GM12878 (cell line): ENCODE data around the gene TADA3. TPM values are rescaled to one million over a fixed set of nuclear protein-coding genes. Genes with fewer than 3 reads are reported as not detected.

ENCODE experiments used
- ATAC-seq: fragments of 200-7000 bp; cut with Tn5 transposase; 3 replicates; pipeline ENCODE4 v1.9.1; 2020; ENCODE audit warnings: mild to moderate bottlenecking, moderate library complexity
- BruUV-seq: library from RNA; stranded (reverse); fragments of 400-500 nt; replicated peaks from 2 replicates; lab custom pipeline; 2021; lab: Mats Ljungman, UMichigan
- CTCF ChIA-PET: fragments of 300-600 bp; sonication (Branson Sonifier 250); formaldehyde crosslinking; extraction: SDS; loops from one replicate; lab custom pipeline; 2021; ENCODE audit warnings: inconsistent platforms; lab: Yijun Ruan, JAX
- POLR2A ChIA-PET: fragments of 350-600 bp; formaldehyde crosslinking; extraction: SDS; loops from one replicate; lab custom pipeline; 2021; ENCODE audit warnings: inconsistent platforms; lab: Charles Lee
- RAD21 ChIA-PET: fragments of 300-600 bp; sonication (Branson Sonifier 250); formaldehyde crosslinking; loops from one replicate; lab custom pipeline; 2023; ENCODE audit warnings: antibody characterized with exemption; ENCODE audit not compliant: unreplicated experiment; lab: Charles Lee
- SMC1A ChIA-PET: fragments of 300-600 bp; sonication (Branson Sonifier 250); formaldehyde crosslinking; loops from one replicate; lab custom pipeline; 2023; ENCODE audit not compliant: unreplicated experiment, uncharacterized antibody; lab: Charles Lee
- DNase-seq: peaks from one replicate; pipeline ENCODE4 v3.0.0-alpha.2; 2011; ENCODE audit warnings: low read depth, low spot score
- FAIRE-seq: peaks from 3 replicates; lab custom pipeline; 2011; peaks lifted over from hg19 to GRCh38; lab: Jason Lieb, UNC
- H2AFZ ChIP-seq: 2 replicates; pipeline ENCODE4 v1.6.0; 2011; ENCODE audit warnings: low read depth, low read length, control low read depth; ENCODE audit not compliant: control insufficient read depth
- H3K27ac ChIP-seq: 2 replicates; pipeline ENCODE4 v1.5.1; 2011; ENCODE audit warnings: control low read depth; ENCODE audit not compliant: control insufficient read depth, insufficient read depth
- H3K27me3 ChIP-seq, 2 experiments: replicated peaks in 1 of 2; 2 replicates each; pipeline versions ENCODE4 v1.6.0 to v1.6.1; 2011; ENCODE audit warnings: low read length in 1 of 2; ENCODE audit not compliant: control insufficient read depth in 2 of 2, insufficient read depth in 2 of 2
- H3K36me3 ChIP-seq, 2 experiments: 2 replicates each; pipeline ENCODE4 v1.5.1; 2011; ENCODE audit warnings: low read length in 1 of 2; ENCODE audit not compliant: control insufficient read depth in 2 of 2, insufficient read depth in 2 of 2
- H3K4me1 ChIP-seq: 2 replicates; pipeline ENCODE4 v1.6.1; 2011; ENCODE audit warnings: mild to moderate bottlenecking, low read length, moderate library complexity, mixed read lengths; ENCODE audit not compliant: control insufficient read depth, insufficient read depth
- H3K4me2 ChIP-seq: 2 replicates; pipeline ENCODE4 v1.6.0; 2011; ENCODE audit warnings: control low read depth; ENCODE audit not compliant: control insufficient read depth, insufficient read depth
- H3K4me3 ChIP-seq: fragments of 200-600 bp; sonication (generic); 2 replicates; pipeline ENCODE4 v1.5.1; 2016
- H3K79me2 ChIP-seq: 2 replicates; pipeline ENCODE4 v1.6.0; 2011; ENCODE audit warnings: low read length; ENCODE audit not compliant: control insufficient read depth, insufficient read depth
- H3K9ac ChIP-seq: 2 replicates; pipeline ENCODE4 v1.8.0; 2011; ENCODE audit warnings: low read length, control low read depth, mixed read lengths; ENCODE audit not compliant: control insufficient read depth, insufficient read depth
- H3K9me3 ChIP-seq: replicated peaks from 3 replicates; pipeline ENCODE4 v1.5.1; 2011; ENCODE audit warnings: mild to moderate bottlenecking, low read length; ENCODE audit not compliant: control insufficient read depth, insufficient read depth
- H4K20me1 ChIP-seq: 2 replicates; pipeline ENCODE4 v1.6.0; 2011; ENCODE audit not compliant: control insufficient read depth, insufficient read depth
- BHLHE40 ChIP-seq, 2 experiments: fragments of 450-650 bp in 1 of 2; IDR thresholded peaks; 2 replicates each; pipeline ENCODE4 v1.6.1; 2011 to 2017; ENCODE audit warnings: low read depth in 2 of 2, borderline replicate concordance in 1 of 2, improper control_type of control experiment in 1 of 2, low read length in 1 of 2, mild to moderate bottlenecking in 1 of 2
- DPF2 ChIP-seq: fragments of 450-650 bp; IDR thresholded peaks from 2 replicates; pipeline ENCODE4 v1.6.1; 2017; ENCODE audit warnings: mild to moderate bottlenecking
- IKZF2 ChIP-seq, 2 experiments: fragments of 450-650 bp; IDR thresholded peaks; 2 replicates each; pipeline ENCODE4 v1.6.1; 2017; ENCODE audit warnings: mild to moderate bottlenecking in 2 of 2, moderate library complexity in 2 of 2
- JUNB ChIP-seq: IDR thresholded peaks from 2 replicates; pipeline ENCODE4 v1.6.1; 2016; ENCODE audit warnings: antibody characterized with exemption, mild to moderate bottlenecking
- KAT2A ChIP-seq: conservative IDR thresholded peaks from 2 replicates; pipeline ENCODE4 v1.6.1; 2011; ENCODE audit warnings: low read depth, low read length; ENCODE audit not compliant: control insufficient read depth
- MYC ChIP-seq: IDR thresholded peaks from 2 replicates; pipeline ENCODE4 v1.6.1; 2011; ENCODE audit warnings: mild to moderate bottlenecking, low read length, moderate library complexity, inconsistent platforms; ENCODE audit not compliant: insufficient read depth, insufficient replicate concordance, insufficient read length, severe bottlenecking
- NR2C1 ChIP-seq: fragments of 450-650 bp; IDR thresholded peaks from 2 replicates; pipeline ENCODE4 v1.6.1; 2017; ENCODE audit warnings: antibody characterized with exemption, mild to moderate bottlenecking, moderate library complexity
- RB1 ChIP-seq: fragments of 450-650 bp; formaldehyde crosslinking; IDR thresholded peaks from 2 replicates; pipeline ENCODE4 v1.6.1; 2017; ENCODE audit warnings: mild to moderate bottlenecking, borderline replicate concordance
- STAT1 ChIP-seq: fragments of 450-650 bp; conservative IDR thresholded peaks from 2 replicates; pipeline ENCODE4 v1.6.1; 2014; ENCODE audit warnings: antibody characterized with exemption, mild to moderate bottlenecking
- TBL1XR1 ChIP-seq: IDR thresholded peaks from 2 replicates; pipeline ENCODE4 v1.6.1; 2012; ENCODE audit warnings: low read depth, low read length, improper control_type of control experiment
- TCF3 ChIP-seq: IDR thresholded peaks from 2 replicates; pipeline ENCODE4 v1.6.1; 2012; ENCODE audit warnings: low read depth, mild to moderate bottlenecking, low read length, borderline replicate concordance; ENCODE audit not compliant: insufficient read depth
- YBX1 ChIP-seq: fragments of 450-650 bp; IDR thresholded peaks from 2 replicates; pipeline ENCODE4 v1.6.1; 2016; ENCODE audit warnings: antibody characterized with exemption
- ZNF207 ChIP-seq: fragments of 450-650 bp; IDR thresholded peaks from 2 replicates; pipeline ENCODE4 v1.6.1; 2014; ENCODE audit warnings: antibody characterized with exemption, mild to moderate bottlenecking, borderline replicate concordance
- WGBS: methylation state at CpG from one replicate; pipeline ENCODE4 v1.1.6; 2016; ENCODE audit warnings: low lambda C conversion rate; ENCODE audit not compliant: insufficient replicate concordance, insufficient coverage; ENCODE audit errors: missing lambda C conversion rate; 5-methylcytosine and 5-hydroxymethylcytosine counted together
- in situ Hi-C: fragments of 300-500 bp; cut with MboI; formaldehyde crosslinking; loops from 9 replicates; pipeline ENCODE4 v1.14.3; 2018; ENCODE audit warnings: mixed read lengths
- intact Hi-C: fragments of 100-400 bp; cut with micrococcal nuclease; formaldehyde crosslinking; loops from one replicate; pipeline ENCODE4 v1.14.2; 2022; ENCODE audit not compliant: unreplicated experiment
- polyA plus RNA-seq, 11 experiments: library from polyadenylated mRNA; depleted of rRNA in 4 of 11; unstranded in 6 of 11; stranded (reverse) in 5 of 11; fragments of >200 nt; fragmentation: Nextera tagmentation in 4 of 11; fragmentation: Illumina TruSeq in 1 of 11; extraction: Ambion mirVana in 4 of 11; extraction: Trizol in 1 of 11; gene quantifications; 1 replicate in 1 of 11; 2 replicates in 10 of 11; pipeline versions ENCODE4 v1.2.1 to v1.2.3, GENCODE V29; 2011 to 2016; ENCODE audit warnings: inconsistent platforms in 2 of 11, missing spikeins in 2 of 11, low read depth in 1 of 11
- total RNA-seq, 4 experiments: library from RNA; depleted of rRNA in 3 of 4; stranded (reverse); fragments of >200 nt in 3 of 4; fragmentation: Illumina TruSeq in 1 of 4; extraction: Trizol in 1 of 4; gene quantifications; 2 replicates each; pipeline versions ENCODE4 v1.2.1 to v1.2.3, GENCODE V29; 2013 to 2021
- TF ChIP-seq, protein P1 (sequence below): fragments of 450-650 bp; formaldehyde crosslinking; IDR thresholded peaks from 2 replicates; pipeline ENCODE4 v1.5.0; 2022; ENCODE audit warnings: mild to moderate bottlenecking, missing genetic modification characterization

The TADA3 gene
- total and polyA plus RNA-seq, 10 of the 15 experiments (the other 5 are each of a cell fraction or from before 2014, with no cell fraction given), result 2.6 to 71.2 (median 51.0) TPM

DNA sequence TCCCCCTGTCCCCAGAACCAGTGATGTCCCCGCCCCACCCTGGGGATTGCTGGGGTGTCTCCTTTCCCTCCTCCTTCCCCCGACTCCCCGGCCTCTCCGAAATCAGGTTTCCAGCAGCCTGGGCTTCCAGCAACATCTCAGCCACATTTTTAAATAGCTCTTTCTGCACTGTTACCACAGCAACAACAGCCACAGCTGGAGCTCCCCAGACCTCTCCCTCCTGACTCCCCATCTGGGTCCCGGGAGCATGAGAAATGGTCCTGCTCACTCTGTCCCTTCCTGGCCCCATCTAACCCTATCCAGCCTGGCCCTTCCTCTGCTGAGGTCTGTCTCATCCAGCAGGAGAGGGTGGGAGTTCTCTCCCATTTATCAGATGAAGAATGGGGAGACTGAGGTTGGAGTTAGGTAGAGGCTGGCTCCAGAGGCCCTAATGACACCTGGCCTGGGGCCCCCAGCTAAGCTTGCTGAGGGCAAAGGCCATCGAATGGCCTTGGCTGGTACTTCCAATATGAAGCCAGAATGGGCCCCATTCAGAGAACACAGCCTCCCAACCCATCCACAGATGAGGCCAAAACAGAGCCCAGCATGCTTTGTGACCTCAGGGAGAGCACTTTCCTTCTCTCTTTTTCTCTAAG, 24.0 kb downstream of the TADA3 start:
- H3K9ac ChIP-seq, result no peak overlapping the region
- RAD21 ChIA-PET, result no interaction called here

More for the DNA sequence above, 24.0 kb downstream of the TADA3 start:
- ChIA-PET POLR2A (interaction anchor here (0.9 kb wide), 1 partner anchor 14 kb away, joined by 3 read pairs; no protein-coding TSS in a partner anchor), CTCF (interaction anchor here (0.6 kb wide), 1 partner anchor 823 kb away, joined by 4 read pairs; no protein-coding TSS in a partner anchor), SMC1A (interaction anchor here (1.0 kb wide), 1 partner anchor 15 kb away, joined by 3 read pairs; no protein-coding TSS in a partner anchor)
- BruUV-seq, result no TSS peak
- no peak overlapping the region for H3K4me2 ChIP-seq
- in situ Hi-C loops, result no loop called here
- H3K4me1 ChIP-seq, result no peaks in the 10 kb centered on the region; the same call in 1 of the 2 replicates
- no peak for FAIRE-seq
- no peak overlapping the region for H2AFZ ChIP-seq
- H3K36me3 ChIP-seq, result no peaks in the 10 kb centered on the region
- no peaks in the 10 kb centered on the region for H4K20me1 ChIP-seq
- H3K4me3 ChIP-seq, result no peak overlapping the region
- no peak for DNase-seq
- no peaks in the 10 kb centered on the region for H3K9me3 ChIP-seq
- no peak overlapping the region for H3K27ac ChIP-seq
- intact Hi-C loops, result no loop called here
- no peaks in the 10 kb centered on the region for H3K79me2 ChIP-seq
- WGBS, result 66% methylated on average over 3 of the region's 6 CpGs
- H3K27me3 ChIP-seq, result peaks cover 0 to 2% of the 10 kb centered on the region in 2 experiments; a peak in 3 of 4 replicates
- TF ChIP-seq, protein P1, sequence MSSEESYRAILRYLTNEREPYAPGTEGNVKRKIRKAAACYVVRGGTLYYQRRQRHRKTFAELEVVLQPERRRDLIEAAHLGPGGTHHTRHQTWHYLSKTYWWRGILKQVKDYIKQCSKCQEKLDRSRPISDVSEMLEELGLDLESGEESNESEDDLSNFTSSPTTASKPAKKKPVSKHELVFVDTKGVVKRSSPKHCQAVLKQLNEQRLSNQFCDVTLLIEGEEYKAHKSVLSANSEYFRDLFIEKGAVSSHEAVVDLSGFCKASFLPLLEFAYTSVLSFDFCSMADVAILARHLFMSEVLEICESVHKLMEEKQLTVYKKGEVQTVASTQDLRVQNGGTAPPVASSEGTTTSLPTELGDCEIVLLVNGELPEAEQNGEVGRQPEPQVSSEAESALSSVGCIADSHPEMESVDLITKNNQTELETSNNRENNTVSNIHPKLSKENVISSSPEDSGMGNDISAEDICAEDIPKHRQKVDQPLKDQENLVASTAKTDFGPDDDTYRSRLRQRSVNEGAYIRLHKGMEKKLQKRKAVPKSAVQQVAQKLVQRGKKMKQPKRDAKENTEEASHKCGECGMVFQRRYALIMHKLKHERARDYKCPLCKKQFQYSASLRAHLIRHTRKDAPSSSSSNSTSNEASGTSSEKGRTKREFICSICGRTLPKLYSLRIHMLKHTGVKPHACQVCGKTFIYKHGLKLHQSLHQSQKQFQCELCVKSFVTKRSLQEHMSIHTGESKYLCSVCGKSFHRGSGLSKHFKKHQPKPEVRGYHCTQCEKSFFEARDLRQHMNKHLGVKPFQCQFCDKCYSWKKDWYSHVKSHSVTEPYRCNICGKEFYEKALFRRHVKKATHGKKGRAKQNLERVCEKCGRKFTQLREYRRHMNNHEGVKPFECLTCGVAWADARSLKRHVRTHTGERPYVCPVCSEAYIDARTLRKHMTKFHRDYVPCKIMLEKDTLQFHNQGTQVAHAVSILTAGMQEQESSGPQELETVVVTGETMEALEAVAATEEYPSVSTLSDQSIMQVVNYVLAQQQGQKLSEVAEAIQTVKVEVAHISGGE (CRISPR knock-in tag), result no peak
- TF ChIP-seq BHLHE40 (IDR thresholded peaks at IDR 0.05; ENCODE audit: borderline replicate concordance in 1 of 2, low read depth in 2 of 2, low read length in 1 of 2) (no peak), MYC (no peak), YBX1 (no peak), DPF2 (no peak), KAT2A (no peak), TCF3 (no peak), TBL1XR1 (no peak), RB1 (no peak), STAT1 (no peak), JUNB (no peak), NR2C1 (no peak), IKZF2 (IDR thresholded peaks at IDR 0.05) (no peak), ZNF207 (no peak)
- ATAC-seq, result no peak
